WERI-Rb-1 (cell line): ENCODE measurements around the gene PLCH2.

ENCODE experiments used
- DNase-seq: peaks from one replicate; pipeline ENCODE4 v3.0.0-alpha.2; 2020
- H3K27ac ChIP-seq: fragments of 250-450 bp; sonication (Bioruptor Pico); 2 replicates; pipeline ENCODE4 v1.5.1; 2020; ENCODE audit warnings: mild to moderate bottlenecking, moderate library complexity
- H3K27me3 ChIP-seq: fragments of 250-450 bp; sonication (Bioruptor Pico); 2 replicates; pipeline ENCODE4 v1.5.1; 2021; ENCODE audit warnings: mild to moderate bottlenecking, low read depth, moderate library complexity; ENCODE audit not compliant: insufficient read depth, severe bottlenecking
- H3K36me3 ChIP-seq: fragments of 250-450 bp; sonication (Bioruptor Pico); 2 replicates; pipeline ENCODE4 v1.5.1; 2020; ENCODE audit warnings: mild to moderate bottlenecking, moderate library complexity
- H3K4me3 ChIP-seq: 2 replicates; pipeline ENCODE4 v1.5.1; 2011; ENCODE audit warnings: low read depth, mild to moderate bottlenecking, control low read depth, low read length
- H3K9me3 ChIP-seq: fragments of 250-450 bp; sonication (Bioruptor Pico); 2 replicates; pipeline ENCODE4 v1.5.1; 2021; ENCODE audit warnings: mild to moderate bottlenecking, moderate library complexity; ENCODE audit not compliant: severe bottlenecking
- CTCF ChIP-seq: IDR thresholded peaks from 2 replicates; pipeline ENCODE4 v1.5.1; 2011; ENCODE audit warnings: low read depth, mild to moderate bottlenecking, control low read depth, inconsistent platforms, low read length

Gene PLCH2

GRCh38 chr1:2443277-2444137 lies 32.6 kb upstream of the PLCH2 start:
- peak; percentile 56 for DNase-seq
- Histone ChIP-seq H3K27me3 (peaks cover 13% of the 10 kb centered on the region), H3K4me3 (peak overlapping the region; percentile 32), H3K36me3 (no peaks in the 10 kb centered on the region), H3K27ac (no peak overlapping the region), H3K9me3 (no peaks in the 10 kb centered on the region)
- peak; percentile 76 for TF ChIP-seq CTCF

GRCh38 chr1:2444138-2444591 lies 31.9 kb upstream of the PLCH2 start:
- no peaks in the 10 kb centered on the region for H3K36me3 ChIP-seq
- TF ChIP-seq CTCF, result no peak
- H3K27ac ChIP-seq, result no peak overlapping the region
- no peak for DNase-seq
- no peaks in the 10 kb centered on the region for H3K9me3 ChIP-seq
- H3K27me3 ChIP-seq, result peaks cover 13% of the 10 kb centered on the region
- H3K4me3 ChIP-seq, result peak overlapping the region; percentile 31

GRCh38 chr1:2445162-2445822 lies 30.8 kb upstream of the PLCH2 start:
- no peak overlapping the region; the same call in 1 of the 2 replicates for H3K27ac ChIP-seq
- no peak for DNase-seq
- H3K4me3 ChIP-seq, result no peak overlapping the region; the same call in 1 of the 2 replicates
- H3K36me3 ChIP-seq, result no peaks in the 10 kb centered on the region
- peaks cover 13% of the 10 kb centered on the region for H3K27me3 ChIP-seq
- TF ChIP-seq CTCF, result no peak
- no peaks in the 10 kb centered on the region for H3K9me3 ChIP-seq

- peak overlapping the region; percentile 63 for H3K27ac ChIP-seq
- H3K4me3 ChIP-seq, result peak overlapping the region; percentile 7; the same call in 1 of the 2 replicates
- H3K9me3 ChIP-seq, result no peaks in the 10 kb centered on the region
- H3K36me3 ChIP-seq, result no peaks in the 10 kb centered on the region
- no peak for TF ChIP-seq CTCF
- H3K27me3 ChIP-seq, result peaks cover 13% of the 10 kb centered on the region
- no peak for DNase-seq
These were observed 30.3 kb upstream of the PLCH2 start for GRCh38 chr1:2445823-2446215.

GRCh38 chr1:2446394-2446793 lies 29.7 kb upstream of the PLCH2 start:
- TF ChIP-seq CTCF, result no peak
- Histone ChIP-seq H3K27me3 (peaks cover 13% of the 10 kb centered on the region), H3K27ac (peak overlapping the region; percentile 63), H3K9me3 (no peaks in the 10 kb centered on the region), H3K4me3 (peak overlapping the region; percentile 32), H3K36me3 (no peaks in the 10 kb centered on the region)
- DNase-seq, result peak; percentile 83
